K562 (cell line): Measurements from ENCODE around the gene GFOD1.

Experiments
- ATF7 ChIP-seq: fragments of 450-650 bp; IDR thresholded peaks from 2 replicates; pipeline ENCODE4 v1.7.1; 2014; ENCODE audit warnings: mild to moderate bottlenecking, moderate library complexity
- CHD1 ChIP-seq: fragments of 200-600 bp; sonication (generic); IDR thresholded peaks from one replicate; pipeline ENCODE4 v1.6.1; 2012; ENCODE audit warnings: mild to moderate bottlenecking, moderate library complexity, low read length, inconsistent platforms
- DACH1 ChIP-seq: fragments of 450-650 bp; IDR thresholded peaks from 2 replicates; pipeline ENCODE4 v1.6.1; 2018; ENCODE audit not compliant: partially characterized antibody
- ELF4 ChIP-seq: fragments of 450-650 bp; formaldehyde crosslinking; IDR thresholded peaks from 2 replicates; pipeline ENCODE4 v1.4.0; 2022; ENCODE audit warnings: missing genetic modification characterization
- EP300 ChIP-seq: IDR thresholded peaks from 2 replicates; pipeline ENCODE4 v1.6.1; 2012; ENCODE audit warnings: low read length, improper control_type of control experiment
- FOXK1 ChIP-seq: sonication (generic); formaldehyde crosslinking; IDR thresholded peaks from 2 replicates; pipeline ENCODE4 v1.8.0; 2022; ENCODE audit warnings: missing genetic modification reagents, mild to moderate bottlenecking, borderline replicate concordance
- POLR2AphosphoS5 ChIP-seq: IDR thresholded peaks from 2 replicates; pipeline ENCODE4 v1.6.1; 2011; ENCODE audit warnings: mild to moderate bottlenecking, low read depth, low read length, moderate library complexity; ENCODE audit not compliant: control insufficient read depth, insufficient read depth
- RBM17 ChIP-seq: fragments of 200-400 bp; formaldehyde crosslinking; IDR thresholded peaks from 2 replicates; pipeline ENCODE4 v1.6.1; 2017; ENCODE audit warnings: low read depth, mild to moderate bottlenecking, low read length, borderline replicate concordance
- XRCC4 ChIP-seq: IDR thresholded peaks from one replicate; pipeline ENCODE4 v1.6.1; 2011; ENCODE audit not compliant: insufficient read depth, insufficient read length; ENCODE audit errors: extremely low read depth
- TF ChIP-seq, protein P1 (sequence below): sonication (generic); formaldehyde crosslinking; IDR thresholded peaks from 2 replicates; pipeline ENCODE4 v1.8.1; 2023; ENCODE audit warnings: mild to moderate bottlenecking, missing genetic modification reagents
- TF ChIP-seq, protein P2 (sequence below): fragments of 250-450 bp; sonication (Bioruptor Pico); IDR thresholded peaks from 2 replicates; pipeline ENCODE4 v1.5.0; 2021; ENCODE audit warnings: mild to moderate bottlenecking, borderline replicate concordance
- TF ChIP-seq, protein P3 (sequence below), 2 experiments: fragments of 450-650 bp; IDR thresholded peaks; 2 replicates each; pipeline ENCODE4 v1.6.1; 2016
- TF ChIP-seq, protein P4 (sequence below): sonication (generic); formaldehyde crosslinking; IDR thresholded peaks from 2 replicates; pipeline ENCODE4 v1.8.1; 2023; ENCODE audit warnings: mild to moderate bottlenecking, missing genetic modification reagents
- TF ChIP-seq, protein P5 (sequence below): sonication (generic); formaldehyde crosslinking; IDR thresholded peaks from 2 replicates; pipeline ENCODE4 v1.8.1; 2023; ENCODE audit warnings: mild to moderate bottlenecking, missing genetic modification reagents, moderate library complexity

DNA sequence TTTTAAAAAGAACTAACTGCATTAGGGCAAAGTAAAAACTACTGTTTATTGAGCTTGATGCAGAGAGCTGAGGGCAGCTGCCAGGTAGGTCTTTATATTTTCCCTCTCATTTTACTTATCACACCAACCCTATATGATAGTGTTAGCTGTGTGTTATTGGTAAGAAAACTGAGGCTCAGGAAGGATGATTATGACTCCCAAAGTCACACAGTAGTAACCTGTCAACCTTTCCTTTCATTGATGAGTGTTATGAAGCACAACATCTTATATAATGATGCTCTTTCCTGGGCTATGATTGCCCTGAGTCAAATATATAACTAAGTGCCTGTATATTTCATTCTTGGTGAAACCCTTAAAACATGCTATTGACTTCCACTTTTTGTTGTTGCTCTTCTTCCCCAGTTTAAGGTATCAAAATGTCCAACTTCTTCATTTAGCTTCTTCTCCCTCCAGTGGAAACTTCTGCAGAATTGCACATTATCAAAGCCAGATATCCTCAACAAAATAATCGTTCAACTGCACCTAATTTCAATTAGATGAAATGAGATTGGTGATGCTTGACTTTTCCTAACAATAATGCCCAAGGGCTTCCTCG, 8.1 kb downstream of the GFOD1 start:
- TF ChIP-seq POLR2AphosphoS5 (no peak), ATF7 (no peak), FOXK1 (CRISPR knock-in tag) (no peak), ELF4 (CRISPR knock-in tag) (no peak), DACH1 (no peak), RBM17 (no peak), CHD1 (no peak), EP300 (no peak), XRCC4 (no peak)
- TF ChIP-seq, protein P1, sequence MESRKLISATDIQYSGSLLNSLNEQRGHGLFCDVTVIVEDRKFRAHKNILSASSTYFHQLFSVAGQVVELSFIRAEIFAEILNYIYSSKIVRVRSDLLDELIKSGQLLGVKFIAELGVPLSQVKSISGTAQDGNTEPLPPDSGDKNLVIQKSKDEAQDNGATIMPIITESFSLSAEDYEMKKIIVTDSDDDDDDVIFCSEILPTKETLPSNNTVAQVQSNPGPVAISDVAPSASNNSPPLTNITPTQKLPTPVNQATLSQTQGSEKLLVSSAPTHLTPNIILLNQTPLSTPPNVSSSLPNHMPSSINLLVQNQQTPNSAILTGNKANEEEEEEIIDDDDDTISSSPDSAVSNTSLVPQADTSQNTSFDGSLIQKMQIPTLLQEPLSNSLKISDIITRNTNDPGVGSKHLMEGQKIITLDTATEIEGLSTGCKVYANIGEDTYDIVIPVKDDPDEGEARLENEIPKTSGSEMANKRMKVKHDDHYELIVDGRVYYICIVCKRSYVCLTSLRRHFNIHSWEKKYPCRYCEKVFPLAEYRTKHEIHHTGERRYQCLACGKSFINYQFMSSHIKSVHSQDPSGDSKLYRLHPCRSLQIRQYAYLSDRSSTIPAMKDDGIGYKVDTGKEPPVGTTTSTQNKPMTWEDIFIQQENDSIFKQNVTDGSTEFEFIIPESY (CRISPR knock-in tag) = no peak
- TF ChIP-seq, protein P2, sequence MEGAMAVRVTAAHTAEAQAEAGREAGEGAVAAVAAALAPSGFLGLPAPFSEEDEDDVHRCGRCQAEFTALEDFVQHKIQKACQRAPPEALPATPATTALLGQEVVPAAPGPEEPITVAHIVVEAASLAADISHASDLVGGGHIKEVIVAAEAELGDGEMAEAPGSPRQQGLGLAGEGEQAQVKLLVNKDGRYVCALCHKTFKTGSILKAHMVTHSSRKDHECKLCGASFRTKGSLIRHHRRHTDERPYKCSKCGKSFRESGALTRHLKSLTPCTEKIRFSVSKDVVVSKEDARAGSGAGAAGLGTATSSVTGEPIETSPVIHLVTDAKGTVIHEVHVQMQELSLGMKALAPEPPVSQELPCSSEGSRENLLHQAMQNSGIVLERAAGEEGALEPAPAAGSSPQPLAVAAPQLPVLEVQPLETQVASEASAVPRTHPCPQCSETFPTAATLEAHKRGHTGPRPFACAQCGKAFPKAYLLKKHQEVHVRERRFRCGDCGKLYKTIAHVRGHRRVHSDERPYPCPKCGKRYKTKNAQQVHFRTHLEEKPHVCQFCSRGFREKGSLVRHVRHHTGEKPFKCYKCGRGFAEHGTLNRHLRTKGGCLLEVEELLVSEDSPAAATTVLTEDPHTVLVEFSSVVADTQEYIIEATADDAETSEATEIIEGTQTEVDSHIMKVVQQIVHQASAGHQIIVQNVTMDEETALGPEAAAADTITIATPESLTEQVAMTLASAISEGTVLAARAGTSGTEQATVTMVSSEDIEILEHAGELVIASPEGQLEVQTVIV (CRISPR knock-in tag) = no peak
- TF ChIP-seq, protein P3, sequence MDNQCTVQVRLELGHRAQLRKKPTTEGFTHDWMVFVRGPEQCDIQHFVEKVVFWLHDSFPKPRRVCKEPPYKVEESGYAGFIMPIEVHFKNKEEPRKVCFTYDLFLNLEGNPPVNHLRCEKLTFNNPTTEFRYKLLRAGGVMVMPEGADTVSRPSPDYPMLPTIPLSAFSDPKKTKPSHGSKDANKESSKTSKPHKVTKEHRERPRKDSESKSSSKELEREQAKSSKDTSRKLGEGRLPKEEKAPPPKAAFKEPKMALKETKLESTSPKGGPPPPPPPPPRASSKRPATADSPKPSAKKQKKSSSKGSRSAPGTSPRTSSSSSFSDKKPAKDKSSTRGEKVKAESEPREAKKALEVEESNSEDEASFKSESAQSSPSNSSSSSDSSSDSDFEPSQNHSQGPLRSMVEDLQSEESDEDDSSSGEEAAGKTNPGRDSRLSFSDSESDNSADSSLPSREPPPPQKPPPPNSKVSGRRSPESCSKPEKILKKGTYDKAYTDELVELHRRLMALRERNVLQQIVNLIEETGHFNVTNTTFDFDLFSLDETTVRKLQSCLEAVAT (IDR thresholded peaks at IDR 0.05) = no peak
- TF ChIP-seq, protein P4, sequence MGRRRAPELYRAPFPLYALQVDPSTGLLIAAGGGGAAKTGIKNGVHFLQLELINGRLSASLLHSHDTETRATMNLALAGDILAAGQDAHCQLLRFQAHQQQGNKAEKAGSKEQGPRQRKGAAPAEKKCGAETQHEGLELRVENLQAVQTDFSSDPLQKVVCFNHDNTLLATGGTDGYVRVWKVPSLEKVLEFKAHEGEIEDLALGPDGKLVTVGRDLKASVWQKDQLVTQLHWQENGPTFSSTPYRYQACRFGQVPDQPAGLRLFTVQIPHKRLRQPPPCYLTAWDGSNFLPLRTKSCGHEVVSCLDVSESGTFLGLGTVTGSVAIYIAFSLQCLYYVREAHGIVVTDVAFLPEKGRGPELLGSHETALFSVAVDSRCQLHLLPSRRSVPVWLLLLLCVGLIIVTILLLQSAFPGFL = no peak
- TF ChIP-seq, protein P5, sequence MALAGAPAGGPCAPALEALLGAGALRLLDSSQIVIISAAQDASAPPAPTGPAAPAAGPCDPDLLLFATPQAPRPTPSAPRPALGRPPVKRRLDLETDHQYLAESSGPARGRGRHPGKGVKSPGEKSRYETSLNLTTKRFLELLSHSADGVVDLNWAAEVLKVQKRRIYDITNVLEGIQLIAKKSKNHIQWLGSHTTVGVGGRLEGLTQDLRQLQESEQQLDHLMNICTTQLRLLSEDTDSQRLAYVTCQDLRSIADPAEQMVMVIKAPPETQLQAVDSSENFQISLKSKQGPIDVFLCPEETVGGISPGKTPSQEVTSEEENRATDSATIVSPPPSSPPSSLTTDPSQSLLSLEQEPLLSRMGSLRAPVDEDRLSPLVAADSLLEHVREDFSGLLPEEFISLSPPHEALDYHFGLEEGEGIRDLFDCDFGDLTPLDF (CRISPR knock-in tag) = no peak
